Endothelial cell of umbilical vein (primary cell): Measurements from ENCODE around the gene ECE2. TPM values are rescaled to one million over a fixed set of nuclear protein-coding genes. Genes with fewer than 3 reads are reported as not detected.

ENCODE experiments used
- BruUV-seq: library from RNA; stranded (reverse); fragments of 400-500 nt; replicated peaks from 2 replicates; lab custom pipeline; 2021; lab: Mats Ljungman, UMichigan
- CTCF ChIA-PET: fragments of 300-600, 350-600 bp; sonication (Branson Sonifier 250); formaldehyde crosslinking; loops from one replicate; lab custom pipeline; 2021; ENCODE audit warnings: antibody characterized with exemption, inconsistent platforms; lab: Charles Lee
- POLR2A ChIA-PET: fragments of 300-600, 350-600 bp; sonication (Branson Sonifier 250); formaldehyde crosslinking; loops from one replicate; lab custom pipeline; 2021; ENCODE audit warnings: antibody characterized with exemption, inconsistent platforms; lab: Charles Lee
- DNase-seq: peaks from one replicate; pipeline ENCODE4 v3.0.0-alpha.2; 2011; ENCODE audit warnings: low read depth, low spot score
- FAIRE-seq: peaks from 2 replicates; lab custom pipeline; 2011; peaks lifted over from hg19 to GRCh38; lab: Jason Lieb, UNC
- H2AFZ ChIP-seq: 2 replicates; pipeline ENCODE4 v1.6.0; 2012; ENCODE audit warnings: low read depth, low read length, control low read depth, inconsistent platforms
- H3K27ac ChIP-seq: 2 replicates; pipeline ENCODE4 v1.5.1; 2011; ENCODE audit warnings: low read depth, mild to moderate bottlenecking, control low read depth, low read length, moderate library complexity; ENCODE audit not compliant: insufficient read depth
- H3K27me3 ChIP-seq, 2 experiments: 2 replicates each; pipeline versions ENCODE4 v1.6.0 to v1.6.1; 2011; ENCODE audit warnings: low read length in 2 of 2, mixed read lengths in 1 of 2; ENCODE audit not compliant: control insufficient read depth in 2 of 2, insufficient read depth in 2 of 2
- H3K36me3 ChIP-seq, 2 experiments: 2 replicates in 1 of 2; 3 replicates in 1 of 2; pipeline ENCODE4 v1.5.1; 2011; ENCODE audit warnings: low read length in 2 of 2, mild to moderate bottlenecking in 1 of 2, moderate library complexity in 1 of 2; ENCODE audit not compliant: control insufficient read depth in 2 of 2, insufficient read depth in 2 of 2; ENCODE audit errors: extremely low read depth in 1 of 2
- H3K4me1 ChIP-seq: 3 replicates; pipeline ENCODE4 v1.5.1; 2011; ENCODE audit warnings: mild to moderate bottlenecking, low read length; ENCODE audit not compliant: control insufficient read depth, insufficient read depth; ENCODE audit errors: extremely low read depth
- H3K4me2 ChIP-seq: 2 replicates; pipeline ENCODE4 v1.6.1; 2011; ENCODE audit warnings: low read length, control low read depth, mixed read lengths; ENCODE audit not compliant: insufficient read depth
- H3K4me3 ChIP-seq, 3 experiments: fragments of 200-600 bp in 1 of 3; sonication (generic), shearing (Covaris generic) in 1 of 3; replicated peaks in 1 of 3; 2 replicates each; pipeline ENCODE4 v1.5.1; 2011 to 2016; ENCODE audit warnings: control low read depth in 3 of 3, low read length in 3 of 3, mild to moderate bottlenecking in 2 of 3, inconsistent platforms in 1 of 3, low read depth in 1 of 3, moderate library complexity in 1 of 3; ENCODE audit not compliant: insufficient read depth in 1 of 3
- H3K79me2 ChIP-seq: 2 replicates; pipeline ENCODE4 v1.6.0; 2012; ENCODE audit warnings: low read length, inconsistent platforms; ENCODE audit not compliant: control insufficient read depth, insufficient read depth
- H3K9ac ChIP-seq: replicated peaks from 2 replicates; pipeline ENCODE3; 2011; ENCODE audit warnings: low read length, control low read depth; ENCODE audit not compliant: insufficient read depth; ENCODE audit errors: extremely low read depth
- H3K9me1 ChIP-seq: replicated peaks from 3 replicates; pipeline ENCODE4 v1.6.0; 2011; ENCODE audit warnings: mild to moderate bottlenecking, low read length; ENCODE audit not compliant: control insufficient read depth, insufficient read depth; ENCODE audit errors: extremely low read depth
- H3K9me3 ChIP-seq: replicated peaks from 2 replicates; pipeline ENCODE4 v1.5.1; 2012; ENCODE audit warnings: low read length, inconsistent platforms; ENCODE audit not compliant: control insufficient read depth, insufficient read depth
- H4K20me1 ChIP-seq: replicated peaks from 2 replicates; pipeline ENCODE3; 2011; ENCODE audit warnings: mild to moderate bottlenecking, low read length; ENCODE audit not compliant: control insufficient read depth, insufficient read depth; ENCODE audit errors: extremely low read depth
- CTCF ChIP-seq, 2 donors: IDR thresholded peaks; 1 replicate in 1 of 2; 2 replicates in 1 of 2; pipeline ENCODE4 v1.5.1; 2011; ENCODE audit warnings: low read length in 2 of 2, mild to moderate bottlenecking in 2 of 2, moderate library complexity in 2 of 2, control low read depth in 1 of 2, inconsistent platforms in 1 of 2, low read depth in 1 of 2; ENCODE audit not compliant: insufficient read depth in 1 of 2; ENCODE audit errors: extremely low read depth in 1 of 2
- EZH2 ChIP-seq: IDR thresholded peaks from 2 replicates; pipeline ENCODE4 v1.6.1; 2012; ENCODE audit warnings: borderline replicate concordance, low read depth, mild to moderate bottlenecking, moderate library complexity, low read length, inconsistent platforms; ENCODE audit not compliant: severe bottlenecking
- FOS ChIP-seq: IDR thresholded peaks from 2 replicates; pipeline ENCODE4 v1.6.1; 2011; ENCODE audit warnings: mild to moderate bottlenecking, low read length, moderate library complexity, borderline replicate concordance; ENCODE audit not compliant: insufficient read depth
- GATA2 ChIP-seq: IDR thresholded peaks from 2 replicates; pipeline ENCODE4 v1.7.0; 2011; ENCODE audit warnings: low read depth, mild to moderate bottlenecking, moderate library complexity, mixed read lengths, low read length; ENCODE audit not compliant: insufficient read length, insufficient read depth
- JUN ChIP-seq: IDR thresholded peaks from 2 replicates; pipeline ENCODE4 v1.6.1; 2011; ENCODE audit warnings: borderline replicate concordance, low read depth; ENCODE audit not compliant: insufficient read length, insufficient read depth
- MAX ChIP-seq: IDR thresholded peaks from 2 replicates; pipeline ENCODE4 v1.6.1; 2011; ENCODE audit not compliant: insufficient read depth, insufficient read length
- MYC ChIP-seq: IDR thresholded peaks from one replicate; pipeline ENCODE4 v1.6.1; 2011; ENCODE audit warnings: mild to moderate bottlenecking, low read depth, low read length
- POLR2A ChIP-seq: IDR thresholded peaks from 2 replicates; pipeline ENCODE4 v1.6.1; 2012; ENCODE audit warnings: low read depth, mild to moderate bottlenecking, control low read depth, low read length
- POLR2AphosphoS5 ChIP-seq: IDR thresholded peaks from 2 replicates; pipeline ENCODE4 v1.6.1; 2012; ENCODE audit warnings: low read depth, mild to moderate bottlenecking, control low read depth, low read length, moderate library complexity; ENCODE audit not compliant: insufficient read depth
- dilution Hi-C: fragments of 300-500 bp; cut with MboI; formaldehyde crosslinking; loops from one replicate; pipeline ENCODE4 v1.15.0; 2019; ENCODE audit warnings: low sequenced_read_pairs; ENCODE audit not compliant: extremely low pct_ligation_motif_present
- intact Hi-C: fragments of 100-400 bp; cut with micrococcal nuclease; formaldehyde crosslinking; loops from one replicate; pipeline ENCODE4 v1.10.0; 2022
- polyA plus RNA-seq, 4 experiments: library from polyadenylated mRNA; depleted of rRNA in 3 of 4; stranded (reverse) in 3 of 4; unstranded in 1 of 4; fragments of >200 nt; gene quantifications; 2 replicates each; pipeline versions ENCODE4 v1.2.1 to v1.2.3, GENCODE V29; 2011 to 2012; ENCODE audit warnings: missing spikeins in 1 of 4
- total RNA-seq: library from RNA; stranded (reverse); gene quantifications from 2 replicates; pipeline ENCODE4 v1.2.3, GENCODE V29; 2021

ECE2 gene
- total and polyA plus RNA-seq, 2 donors (not counting 3 experiments of a cell fraction or from before 2014, with no cell fraction given), result not detected

GRCh38 chr3:184291044-184291737, 15.4 kb downstream of the ECE2 start:
- no peak for DNase-seq
- Histone ChIP-seq H3K4me3 (no peak overlapping the region), H3K79me2 (no peaks in the 10 kb centered on the region), H3K36me3 (no peaks in the 10 kb centered on the region), H3K4me1 (no peaks in the 10 kb centered on the region), H2AFZ (no peak overlapping the region), H4K20me1 (no peaks in the 10 kb centered on the region), H3K9ac (no peak overlapping the region), H3K9me3 (no peaks in the 10 kb centered on the region), H3K4me2 (no peak overlapping the region), H3K27me3 (peaks cover 3% of the 10 kb centered on the region in 2 experiments), H3K9me1 (no peaks in the 10 kb centered on the region), H3K27ac (no peak overlapping the region)
- FAIRE-seq, result no peak
- intact Hi-C loops (no loop called here), dilution Hi-C loops (no loop called here)
- BruUV-seq, result no TSS peak
- POLR2A ChIA-PET, result interaction anchor here (0.5 kb wide), 1 partner anchor 633 kb away, joined by 3 read pairs; no protein-coding TSS in a partner anchor
- TF ChIP-seq POLR2A (no peak), GATA2 (no peak), MYC (no peak), JUN (no peak), FOS (no peak), POLR2AphosphoS5 (no peak), EZH2 (no peak), MAX (no peak), CTCF (IDR thresholded peaks at IDR 0.05; ENCODE audit: extremely low read depth in 1 of 2, insufficient read depth in 1 of 2, low read depth in 1 of 2, low read length in 2 of 2) (no peak)
- CTCF ChIA-PET, result interaction anchor here (0.6 to 2.9 kb wide), 4 partner anchors 64 to 396 kb away, joined by 3 to 19 read pairs (median 8); no protein-coding TSS in a partner anchor
